IPS-11a (cell line): ENCODE data around the gene TLDC2.

Source experiments
- H3K4me3 ChIP-seq: one replicate; pipeline ENCODE4 v1.5.1; 2013; ENCODE audit warnings: low read depth, low read length, control low read depth

Gene TLDC2

GRCh38 chr20:36849333-36850065 is 26.4 kb upstream of the TLDC2 start:
- H3K4me3 ChIP-seq: no peak overlapping the region

GRCh38 chr20:36850759-36851158 is 25.2 kb upstream of the TLDC2 start:
- H3K4me3 ChIP-seq: no peak overlapping the region

- H3K4me3 ChIP-seq: no peak overlapping the region
Observed at GRCh38 chr20:36851490-36851889, 24.4 kb upstream of the TLDC2 start.

GRCh38 chr20:36852187-36852586 is 23.8 kb upstream of the TLDC2 start:
- no peak overlapping the region for H3K4me3 ChIP-seq

GRCh38 chr20:36854348-36855240 is 21.3 kb upstream of the TLDC2 start:
- no peak overlapping the region for H3K4me3 ChIP-seq

GRCh38 chr20:36855241-36855657 is 20.7 kb upstream of the TLDC2 start:
- H3K4me3 ChIP-seq: no peak overlapping the region

- no peak overlapping the region for H3K4me3 ChIP-seq
Observed at GRCh38 chr20:36856195-36856594, 19.7 kb upstream of the TLDC2 start.

- H3K4me3 ChIP-seq: no peak overlapping the region
Observed at GRCh38 chr20:36856691-36857635, 19.0 kb upstream of the TLDC2 start.

- H3K4me3 ChIP-seq: no peak overlapping the region
Observed at GRCh38 chr20:36859282-36859555, 16.7 kb upstream of the TLDC2 start.

GRCh38 chr20:36859700-36860330 is 16.1 kb upstream of the TLDC2 start:
- H3K4me3 ChIP-seq: no peak overlapping the region

- no peak overlapping the region for H3K4me3 ChIP-seq
Observed at GRCh38 chr20:36860339-36860738, 15.6 kb upstream of the TLDC2 start.

GRCh38 chr20:36860811-36861624 is 14.9 kb upstream of the TLDC2 start:
- no peak overlapping the region for H3K4me3 ChIP-seq

GRCh38 chr20:36861625-36861874 is 14.4 kb upstream of the TLDC2 start:
- peak overlapping the region; percentile 53 for H3K4me3 ChIP-seq

GRCh38 chr20:36861875-36862801 is 13.8 kb upstream of the TLDC2 start:
- peak overlapping the region; percentile 53 for H3K4me3 ChIP-seq

GRCh38 chr20:36862857-36863668 is 12.9 kb upstream of the TLDC2 start:
- H3K4me3 ChIP-seq: peak overlapping the region; percentile 53

- H3K4me3 ChIP-seq: no peak overlapping the region
Observed at GRCh38 chr20:36865076-36865860, 10.7 kb upstream of the TLDC2 start.

GRCh38 chr20:36865861-36866149 is 10.1 kb upstream of the TLDC2 start:
- H3K4me3 ChIP-seq: no peak overlapping the region

GRCh38 chr20:36866164-36866563 is 9.8 kb upstream of the TLDC2 start:
- no peak overlapping the region for H3K4me3 ChIP-seq
